ENCODE data around the gene ALDH3B1.

The ALDH3B1 gene

DNA sequence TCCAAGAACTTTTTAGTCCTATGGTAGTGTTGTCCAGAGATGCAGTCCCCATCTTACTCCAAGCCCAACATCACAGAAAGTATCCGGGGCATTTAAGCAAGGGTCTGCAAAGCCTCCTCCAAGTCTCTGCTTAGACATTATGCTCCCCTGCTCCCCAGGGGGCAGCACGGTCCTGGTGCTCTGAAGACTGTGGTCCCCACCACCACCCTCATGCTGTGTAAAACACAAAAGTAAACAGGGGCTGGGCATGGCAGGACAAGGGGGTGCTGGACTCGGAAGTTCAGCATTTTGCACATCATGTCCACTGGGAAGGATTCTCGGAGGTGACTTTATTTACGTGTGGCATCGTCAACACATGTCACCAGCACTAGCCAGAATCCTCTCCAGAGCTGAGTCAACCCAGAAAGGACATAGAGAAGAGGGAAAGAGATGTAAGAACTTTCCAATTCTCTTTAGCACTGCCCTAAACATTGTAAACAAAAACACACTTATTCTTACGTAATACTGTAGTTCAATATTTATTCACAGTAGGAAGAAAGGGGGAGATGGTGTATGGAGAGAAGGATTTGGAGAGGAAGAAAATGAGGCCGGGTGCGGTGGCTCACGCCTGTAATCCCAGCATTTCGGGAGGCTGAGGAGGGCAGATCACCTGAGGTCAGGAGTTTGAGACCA is 66.4 kb downstream of the ALDH3B1 start:
- DNase-seq, result no peak

DNA sequence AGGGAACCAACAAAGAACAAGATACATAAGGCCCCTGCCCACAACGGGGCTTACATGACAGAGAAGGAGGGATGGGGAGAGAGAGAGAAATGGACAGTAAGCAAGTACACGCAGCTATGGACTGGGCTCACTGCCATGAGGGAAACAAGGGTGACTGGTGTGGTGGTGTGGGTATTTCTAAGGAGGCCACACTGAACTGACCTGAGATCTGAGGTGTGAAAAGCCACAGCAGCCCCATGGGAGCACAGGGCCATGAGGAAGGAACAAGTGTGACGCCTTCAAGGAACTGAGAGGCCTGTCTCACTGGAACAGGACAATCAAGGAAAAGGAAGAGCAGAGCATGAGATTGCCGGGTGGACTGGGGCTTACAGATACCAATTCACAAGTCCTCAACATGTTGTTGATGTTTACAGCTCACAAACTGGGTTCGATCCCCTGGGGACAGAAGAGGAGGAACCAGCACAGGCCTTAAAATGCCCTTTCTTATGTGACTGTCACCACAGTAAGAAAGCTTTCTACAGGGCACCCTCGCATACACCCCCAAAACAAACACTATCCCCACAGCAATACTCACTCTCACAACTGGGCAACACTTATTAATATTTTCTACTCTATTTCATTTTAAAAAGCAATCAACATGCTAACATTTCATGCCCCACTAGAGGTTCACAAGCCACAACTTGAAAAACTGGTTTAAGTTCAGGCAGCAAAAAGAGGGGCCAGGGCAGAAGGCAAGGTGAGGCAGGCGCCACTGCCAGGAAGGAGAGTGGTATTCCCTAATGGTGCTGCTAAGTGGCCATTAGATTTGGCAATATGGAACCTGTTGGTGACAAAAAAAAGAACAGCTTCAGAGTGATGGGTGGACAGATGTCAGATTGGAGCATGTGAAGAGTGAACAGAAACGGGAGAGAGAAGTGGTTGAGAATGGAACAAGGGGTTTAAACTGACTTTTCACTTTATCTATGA is 67.8 kb downstream of the ALDH3B1 start:
- DNase-seq, result no peak

Measured in NCI-H187 treated with DMSO at 0.1 percent for 48 hours (cell line).